Astrocyte (in vitro differentiated cells and primary cell): Measurements from ENCODE around the gene KCTD21.

Source experiments
- EZH2 ChIP-seq: IDR thresholded peaks from 2 replicates; pipeline ENCODE4 v1.6.1; 2012; ENCODE audit warnings: mild to moderate bottlenecking, low read length, inconsistent platforms; ENCODE audit not compliant: insufficient read depth
- TF ChIP-seq, protein P1 (sequence below): IDR thresholded peaks from 2 replicates; pipeline ENCODE4 v1.5.1; 2011; ENCODE audit warnings: low read depth, mild to moderate bottlenecking, inconsistent platforms, low read length, moderate library complexity; ENCODE audit not compliant: insufficient read depth

DNA sequence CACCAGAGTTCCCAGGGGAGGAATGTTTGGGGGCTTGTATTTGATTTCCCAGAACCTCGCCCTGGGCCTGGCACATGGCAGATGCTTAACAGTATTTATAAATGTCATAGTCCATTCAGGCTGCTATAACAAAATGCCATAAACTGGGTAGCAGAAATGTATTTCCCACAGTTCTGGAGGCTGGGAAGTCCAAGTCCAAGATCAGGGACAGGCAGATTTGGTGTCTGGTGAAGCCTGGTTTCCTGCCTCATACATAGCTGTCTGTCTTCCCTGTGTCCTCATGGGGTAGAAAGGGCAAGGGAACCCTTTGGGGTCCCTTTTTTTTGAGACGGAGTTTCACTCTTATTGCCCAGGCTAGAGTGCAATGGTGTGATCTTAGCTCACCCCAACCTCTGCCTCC lies 24.0 kb downstream of the KCTD21 start:
- TF ChIP-seq, protein P1, sequence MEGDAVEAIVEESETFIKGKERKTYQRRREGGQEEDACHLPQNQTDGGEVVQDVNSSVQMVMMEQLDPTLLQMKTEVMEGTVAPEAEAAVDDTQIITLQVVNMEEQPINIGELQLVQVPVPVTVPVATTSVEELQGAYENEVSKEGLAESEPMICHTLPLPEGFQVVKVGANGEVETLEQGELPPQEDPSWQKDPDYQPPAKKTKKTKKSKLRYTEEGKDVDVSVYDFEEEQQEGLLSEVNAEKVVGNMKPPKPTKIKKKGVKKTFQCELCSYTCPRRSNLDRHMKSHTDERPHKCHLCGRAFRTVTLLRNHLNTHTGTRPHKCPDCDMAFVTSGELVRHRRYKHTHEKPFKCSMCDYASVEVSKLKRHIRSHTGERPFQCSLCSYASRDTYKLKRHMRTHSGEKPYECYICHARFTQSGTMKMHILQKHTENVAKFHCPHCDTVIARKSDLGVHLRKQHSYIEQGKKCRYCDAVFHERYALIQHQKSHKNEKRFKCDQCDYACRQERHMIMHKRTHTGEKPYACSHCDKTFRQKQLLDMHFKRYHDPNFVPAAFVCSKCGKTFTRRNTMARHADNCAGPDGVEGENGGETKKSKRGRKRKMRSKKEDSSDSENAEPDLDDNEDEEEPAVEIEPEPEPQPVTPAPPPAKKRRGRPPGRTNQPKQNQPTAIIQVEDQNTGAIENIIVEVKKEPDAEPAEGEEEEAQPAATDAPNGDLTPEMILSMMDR: no peak
- no peak for TF ChIP-seq EZH2
